Forelimb muscle (tissue), 1 donor: ENCODE results near the gene SLC1A2. TPM values are rescaled to one million over a fixed set of nuclear protein-coding genes. Genes with fewer than 3 reads are reported as not detected.

Experiments used
- DNase-seq: peaks from one replicate; pipeline ENCODE4 v3.0.0-alpha.2; 2013; ENCODE audit warnings: low read depth
- polyA plus RNA-seq: library from polyadenylated mRNA; unstranded; fragments of 120-200 nt; gene quantifications from one replicate; pipeline ENCODE4 v1.2.1, GENCODE V29; 2013; ENCODE audit not compliant: insufficient read length

The SLC1A2 gene
- polyA plus RNA-seq, 1 donor, result 0.99 TPM

- DNase-seq, result no peak
Observed at GRCh38 chr11:35326266-35326879, 93.0 kb downstream of the SLC1A2 start.

GRCh38 chr11:35324981-35325380 is 94.4 kb downstream of the SLC1A2 start:
- no peak for DNase-seq

- no peak for DNase-seq
Observed at GRCh38 chr11:35324183-35324886, 95.0 kb downstream of the SLC1A2 start.

- DNase-seq, result no peak
Observed at GRCh38 chr11:35323076-35323868, 96.1 kb downstream of the SLC1A2 start.

GRCh38 chr11:35322318-35322979 is 96.9 kb downstream of the SLC1A2 start:
- no peak for DNase-seq

- DNase-seq, result no peak
Observed at GRCh38 chr11:35321532-35322317, 97.6 kb downstream of the SLC1A2 start.

GRCh38 chr11:35321111-35321510 is 98.2 kb downstream of the SLC1A2 start:
- no peak for DNase-seq

GRCh38 chr11:35318977-35319925 is 100.1 kb downstream of the SLC1A2 start:
- no peak for DNase-seq

- DNase-seq, result no peak
Observed at GRCh38 chr11:35318309-35318708, 101.0 kb downstream of the SLC1A2 start.

- no peak for DNase-seq
Observed at GRCh38 chr11:35317253-35317652, 102.1 kb downstream of the SLC1A2 start.

- DNase-seq, result no peak
Observed at GRCh38 chr11:35316161-35316560, 103.2 kb downstream of the SLC1A2 start.

- no peak for DNase-seq
Observed at GRCh38 chr11:35313760-35314153, 105.6 kb downstream of the SLC1A2 start.

- DNase-seq, result no peak
Observed at GRCh38 chr11:35313066-35313759, 106.1 kb downstream of the SLC1A2 start.

- no peak for DNase-seq
Observed at GRCh38 chr11:35311331-35311730, 108.0 kb downstream of the SLC1A2 start.

- DNase-seq, result no peak
Observed at GRCh38 chr11:35308157-35308556, 111.2 kb downstream of the SLC1A2 start.

GRCh38 chr11:35307221-35307621 is 112.1 kb downstream of the SLC1A2 start:
- DNase-seq, result no peak

GRCh38 chr11:35305670-35306382 is 113.5 kb downstream of the SLC1A2 start:
- DNase-seq, result no peak

- DNase-seq, result no peak
Observed at GRCh38 chr11:35304900-35305460, 114.4 kb downstream of the SLC1A2 start.

GRCh38 chr11:35304386-35304775 is 115.0 kb downstream of the SLC1A2 start:
- no peak for DNase-seq
